Astrocyte (in vitro differentiated cells and primary cell): ENCODE data around the gene LFNG.
"Not testable (repeated sequence)": the region's sequence is repeated elsewhere in the genome, so short reads cannot be mapped to it uniquely, and the experiment has no call there.

Experiments
- EZH2 ChIP-seq: IDR thresholded peaks from 2 replicates; pipeline ENCODE4 v1.6.1; 2012; ENCODE audit warnings: mild to moderate bottlenecking, low read length, inconsistent platforms; ENCODE audit not compliant: insufficient read depth
- TF ChIP-seq, protein P1 (sequence below): IDR thresholded peaks from 2 replicates; pipeline ENCODE4 v1.5.1; 2011; ENCODE audit warnings: low read depth, mild to moderate bottlenecking, inconsistent platforms, low read length, moderate library complexity; ENCODE audit not compliant: insufficient read depth

DNA sequence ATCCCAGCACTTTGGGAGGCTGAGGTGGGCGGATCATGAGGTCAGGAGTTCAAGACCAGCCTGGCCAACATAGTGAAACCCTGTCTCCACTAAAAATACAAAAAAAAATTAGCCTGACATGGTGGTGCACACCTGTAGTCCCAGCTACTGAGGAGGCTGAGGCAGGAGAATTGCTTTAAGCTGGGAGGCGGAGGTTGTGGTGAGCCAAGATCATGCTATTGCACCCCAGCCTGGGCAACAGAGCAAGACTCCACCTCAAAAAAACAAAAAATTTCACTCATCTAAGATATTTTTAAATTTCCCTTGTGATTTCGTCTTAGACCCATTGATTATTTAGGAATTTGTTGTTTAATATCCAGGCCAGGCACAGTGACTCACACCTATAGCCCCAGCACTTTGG, 44.4 kb downstream of the LFNG start:
- TF ChIP-seq, protein P1, sequence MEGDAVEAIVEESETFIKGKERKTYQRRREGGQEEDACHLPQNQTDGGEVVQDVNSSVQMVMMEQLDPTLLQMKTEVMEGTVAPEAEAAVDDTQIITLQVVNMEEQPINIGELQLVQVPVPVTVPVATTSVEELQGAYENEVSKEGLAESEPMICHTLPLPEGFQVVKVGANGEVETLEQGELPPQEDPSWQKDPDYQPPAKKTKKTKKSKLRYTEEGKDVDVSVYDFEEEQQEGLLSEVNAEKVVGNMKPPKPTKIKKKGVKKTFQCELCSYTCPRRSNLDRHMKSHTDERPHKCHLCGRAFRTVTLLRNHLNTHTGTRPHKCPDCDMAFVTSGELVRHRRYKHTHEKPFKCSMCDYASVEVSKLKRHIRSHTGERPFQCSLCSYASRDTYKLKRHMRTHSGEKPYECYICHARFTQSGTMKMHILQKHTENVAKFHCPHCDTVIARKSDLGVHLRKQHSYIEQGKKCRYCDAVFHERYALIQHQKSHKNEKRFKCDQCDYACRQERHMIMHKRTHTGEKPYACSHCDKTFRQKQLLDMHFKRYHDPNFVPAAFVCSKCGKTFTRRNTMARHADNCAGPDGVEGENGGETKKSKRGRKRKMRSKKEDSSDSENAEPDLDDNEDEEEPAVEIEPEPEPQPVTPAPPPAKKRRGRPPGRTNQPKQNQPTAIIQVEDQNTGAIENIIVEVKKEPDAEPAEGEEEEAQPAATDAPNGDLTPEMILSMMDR: not testable (repeated sequence)
- not testable (repeated sequence) for TF ChIP-seq EZH2
